SK-N-SH (cell line): ENCODE data around the gene CD63.

Experiments
- GABPA ChIP-seq: IDR thresholded peaks from 2 replicates; pipeline ENCODE4 v1.4.0; 2012; ENCODE audit warnings: low read depth, mild to moderate bottlenecking
- NRF1 ChIP-seq: IDR thresholded peaks from 2 replicates; pipeline ENCODE4 v1.6.1; 2012; ENCODE audit warnings: low read depth, mild to moderate bottlenecking, low read length
- SMC3 ChIP-seq: IDR thresholded peaks from 2 replicates; pipeline ENCODE4 v1.6.1; 2012; ENCODE audit warnings: low read depth, low read length, improper control_type of control experiment
- TEAD4 ChIP-seq: IDR thresholded peaks from 2 replicates; pipeline ENCODE4 v1.4.0; 2012; ENCODE audit warnings: mild to moderate bottlenecking, borderline replicate concordance; ENCODE audit not compliant: insufficient read depth
- YY1 ChIP-seq: IDR thresholded peaks from 2 replicates; pipeline ENCODE4 v1.4.0; 2012; ENCODE audit warnings: low read depth, mild to moderate bottlenecking
- TF ChIP-seq, protein P1 (sequence below): IDR thresholded peaks from 2 replicates; pipeline ENCODE4 v1.6.1; 2012; ENCODE audit warnings: mild to moderate bottlenecking, low read depth, low read length, moderate library complexity
- TF ChIP-seq, protein P2 (sequence below): fragments of 200-600 bp; sonication (generic); IDR thresholded peaks from 2 replicates; pipeline ENCODE4 v1.6.1; 2017; ENCODE audit warnings: antibody characterized with exemption, mild to moderate bottlenecking, moderate library complexity
- TF ChIP-seq, protein P3 (sequence below): IDR thresholded peaks from 2 replicates; pipeline ENCODE4 v1.4.0; 2012; ENCODE audit warnings: low read depth

DNA sequence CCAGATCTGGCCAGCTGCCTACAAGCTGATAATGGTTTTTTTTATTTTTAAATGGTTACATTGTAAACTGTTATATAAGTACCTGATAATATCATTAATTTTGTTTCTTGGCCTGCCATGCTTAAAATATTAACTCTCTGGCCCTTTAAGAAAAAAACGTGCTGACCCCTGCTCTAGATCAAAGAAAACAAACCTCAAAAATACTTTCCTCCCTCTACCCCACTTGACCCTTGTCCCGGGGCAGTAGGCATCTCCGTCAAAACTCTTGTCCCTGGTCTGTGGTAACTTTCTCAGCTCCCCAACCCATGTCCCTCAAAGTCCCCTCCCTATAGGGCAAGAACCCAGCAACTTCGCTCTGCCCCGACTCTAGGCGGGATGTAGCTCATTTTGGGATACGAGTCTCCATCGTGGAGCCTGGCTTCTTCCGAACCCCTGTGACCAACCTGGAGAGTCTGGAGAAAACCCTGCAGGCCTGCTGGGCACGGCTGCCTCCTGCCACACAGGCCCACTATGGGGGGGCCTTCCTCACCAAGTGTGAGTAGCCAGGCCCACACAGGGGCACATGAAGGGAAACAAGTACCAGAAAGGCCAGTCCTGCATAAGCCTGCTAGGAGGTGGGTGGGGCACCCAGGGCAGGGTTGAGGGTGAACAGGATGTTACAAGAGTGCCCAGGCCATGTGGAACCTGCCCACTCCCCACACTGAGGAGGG, 5.1 kb downstream of the CD63 start:
- TF ChIP-seq TEAD4, result no peak
- TF ChIP-seq NRF1, result no peak
- TF ChIP-seq GABPA, result no peak
- TF ChIP-seq, protein P1, sequence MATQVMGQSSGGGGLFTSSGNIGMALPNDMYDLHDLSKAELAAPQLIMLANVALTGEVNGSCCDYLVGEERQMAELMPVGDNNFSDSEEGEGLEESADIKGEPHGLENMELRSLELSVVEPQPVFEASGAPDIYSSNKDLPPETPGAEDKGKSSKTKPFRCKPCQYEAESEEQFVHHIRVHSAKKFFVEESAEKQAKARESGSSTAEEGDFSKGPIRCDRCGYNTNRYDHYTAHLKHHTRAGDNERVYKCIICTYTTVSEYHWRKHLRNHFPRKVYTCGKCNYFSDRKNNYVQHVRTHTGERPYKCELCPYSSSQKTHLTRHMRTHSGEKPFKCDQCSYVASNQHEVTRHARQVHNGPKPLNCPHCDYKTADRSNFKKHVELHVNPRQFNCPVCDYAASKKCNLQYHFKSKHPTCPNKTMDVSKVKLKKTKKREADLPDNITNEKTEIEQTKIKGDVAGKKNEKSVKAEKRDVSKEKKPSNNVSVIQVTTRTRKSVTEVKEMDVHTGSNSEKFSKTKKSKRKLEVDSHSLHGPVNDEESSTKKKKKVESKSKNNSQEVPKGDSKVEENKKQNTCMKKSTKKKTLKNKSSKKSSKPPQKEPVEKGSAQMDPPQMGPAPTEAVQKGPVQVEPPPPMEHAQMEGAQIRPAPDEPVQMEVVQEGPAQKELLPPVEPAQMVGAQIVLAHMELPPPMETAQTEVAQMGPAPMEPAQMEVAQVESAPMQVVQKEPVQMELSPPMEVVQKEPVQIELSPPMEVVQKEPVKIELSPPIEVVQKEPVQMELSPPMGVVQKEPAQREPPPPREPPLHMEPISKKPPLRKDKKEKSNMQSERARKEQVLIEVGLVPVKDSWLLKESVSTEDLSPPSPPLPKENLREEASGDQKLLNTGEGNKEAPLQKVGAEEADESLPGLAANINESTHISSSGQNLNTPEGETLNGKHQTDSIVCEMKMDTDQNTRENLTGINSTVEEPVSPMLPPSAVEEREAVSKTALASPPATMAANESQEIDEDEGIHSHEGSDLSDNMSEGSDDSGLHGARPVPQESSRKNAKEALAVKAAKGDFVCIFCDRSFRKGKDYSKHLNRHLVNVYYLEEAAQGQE, result no peak
- TF ChIP-seq, protein P2, sequence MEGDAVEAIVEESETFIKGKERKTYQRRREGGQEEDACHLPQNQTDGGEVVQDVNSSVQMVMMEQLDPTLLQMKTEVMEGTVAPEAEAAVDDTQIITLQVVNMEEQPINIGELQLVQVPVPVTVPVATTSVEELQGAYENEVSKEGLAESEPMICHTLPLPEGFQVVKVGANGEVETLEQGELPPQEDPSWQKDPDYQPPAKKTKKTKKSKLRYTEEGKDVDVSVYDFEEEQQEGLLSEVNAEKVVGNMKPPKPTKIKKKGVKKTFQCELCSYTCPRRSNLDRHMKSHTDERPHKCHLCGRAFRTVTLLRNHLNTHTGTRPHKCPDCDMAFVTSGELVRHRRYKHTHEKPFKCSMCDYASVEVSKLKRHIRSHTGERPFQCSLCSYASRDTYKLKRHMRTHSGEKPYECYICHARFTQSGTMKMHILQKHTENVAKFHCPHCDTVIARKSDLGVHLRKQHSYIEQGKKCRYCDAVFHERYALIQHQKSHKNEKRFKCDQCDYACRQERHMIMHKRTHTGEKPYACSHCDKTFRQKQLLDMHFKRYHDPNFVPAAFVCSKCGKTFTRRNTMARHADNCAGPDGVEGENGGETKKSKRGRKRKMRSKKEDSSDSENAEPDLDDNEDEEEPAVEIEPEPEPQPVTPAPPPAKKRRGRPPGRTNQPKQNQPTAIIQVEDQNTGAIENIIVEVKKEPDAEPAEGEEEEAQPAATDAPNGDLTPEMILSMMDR, result no peak
- TF ChIP-seq YY1, result no peak
- TF ChIP-seq, protein P3, sequence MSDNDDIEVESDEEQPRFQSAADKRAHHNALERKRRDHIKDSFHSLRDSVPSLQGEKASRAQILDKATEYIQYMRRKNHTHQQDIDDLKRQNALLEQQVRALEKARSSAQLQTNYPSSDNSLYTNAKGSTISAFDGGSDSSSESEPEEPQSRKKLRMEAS, result no peak
- no peak for TF ChIP-seq SMC3
